GM20431 (cell line): ENCODE measurements around the gene GRAMD1A.
"Not testable (repeated sequence)": the region's sequence is repeated elsewhere in the genome, so short reads cannot be mapped to it uniquely, and the experiment has no call there.

Experiments used
- in situ Hi-C: fragments of 300-500 bp; cut with MseI, MboI; formaldehyde crosslinking; loops from one replicate; pipeline ENCODE4 v1.15.0; 2020; ENCODE audit warnings: low sequenced_read_pairs; ENCODE audit not compliant: unreplicated experiment

Gene GRAMD1A

GRCh38 chr19:35000647-35001501 is 751 bp downstream of the GRAMD1A start:
- in situ Hi-C loops, result no loop called here

- in situ Hi-C loops, result no loop called here
Observed at GRCh38 chr19:35002037-35002535, 2.0 kb downstream of the GRAMD1A start.

GRCh38 chr19:35004517-35005255 is 4.6 kb downstream of the GRAMD1A start:
- in situ Hi-C loops, result no loop called here

GRCh38 chr19:35005256-35005977 is 5.3 kb downstream of the GRAMD1A start:
- in situ Hi-C loops, result no loop called here

- in situ Hi-C loops, result not testable (repeated sequence)
Observed at GRCh38 chr19:35006007-35006341, 5.9 kb downstream of the GRAMD1A start.

- in situ Hi-C loops, result no loop called here
Observed at GRCh38 chr19:35006342-35006998, 6.3 kb downstream of the GRAMD1A start.

- in situ Hi-C loops, result no loop called here
Observed at GRCh38 chr19:35006999-35007365, 6.9 kb downstream of the GRAMD1A start.

GRCh38 chr19:35007427-35007826 is 7.3 kb downstream of the GRAMD1A start:
- in situ Hi-C loops, result not testable (repeated sequence)

GRCh38 chr19:35008891-35009341 is 8.8 kb downstream of the GRAMD1A start:
- in situ Hi-C loops, result no loop called here

- in situ Hi-C loops, result no loop called here
Observed at GRCh38 chr19:35009424-35010415, 9.6 kb downstream of the GRAMD1A start.

GRCh38 chr19:35011091-35011689 is 11.1 kb downstream of the GRAMD1A start:
- in situ Hi-C loops, result no loop called here

- in situ Hi-C loops, result no loop called here
Observed at GRCh38 chr19:35011737-35012682, 11.9 kb downstream of the GRAMD1A start.

GRCh38 chr19:35013041-35013819 is 13.1 kb downstream of the GRAMD1A start:
- in situ Hi-C loops, result no loop called here

GRCh38 chr19:35013820-35014754 is 14.0 kb downstream of the GRAMD1A start:
- in situ Hi-C loops, result no loop called here

GRCh38 chr19:35014774-35015173 is 14.7 kb downstream of the GRAMD1A start:
- in situ Hi-C loops, result not testable (repeated sequence)
